ENCODE measurements around the gene RAB38.

The RAB38 gene

GRCh38 chr11:88101881-88102597, 73.2 kb downstream of the RAB38 start:
- DNase-seq, result no peak

- DNase-seq, result no peak
Measured at GRCh38 chr11:88100151-88100550, 75.1 kb downstream of the RAB38 start.

GRCh38 chr11:88098289-88098688, 77.0 kb downstream of the RAB38 start:
- DNase-seq, result no peak

GRCh38 chr11:88089134-88089533, 86.1 kb downstream of the RAB38 start:
- DNase-seq, result no peak

- no peak for DNase-seq
Measured at GRCh38 chr11:88087337-88087736, 87.9 kb downstream of the RAB38 start.

- DNase-seq, result no peak
Measured at GRCh38 chr11:88086297-88086696, 88.9 kb downstream of the RAB38 start.

GRCh38 chr11:88070437-88070836, 104.8 kb downstream of the RAB38 start:
- DNase-seq, result no peak

- DNase-seq, result no peak
Measured at GRCh38 chr11:88068848-88069554, 106.2 kb downstream of the RAB38 start.

GRCh38 chr11:88066090-88066489, 109.2 kb downstream of the RAB38 start:
- no peak for DNase-seq

GRCh38 chr11:88064097-88064705, 111.0 kb downstream of the RAB38 start:
- DNase-seq, result no peak
